Ascending aorta (tissue), 2 donors: ENCODE results near the gene DOHH. TPM values are rescaled to one million over a fixed set of nuclear protein-coding genes. Genes with fewer than 3 reads are reported as not detected.

Experiments used
- DNase-seq, 2 donors: peaks; one replicate each; pipeline ENCODE4 v3.0.0-alpha.2; 2019; ENCODE audit warnings: low spot score in 2 of 2
- H3K27ac ChIP-seq, 2 donors: fragments of 200-600 bp; sonication (generic); one replicate each; pipeline ENCODE4 v1.5.1; 2016 to 2017; ENCODE audit warnings: mild to moderate bottlenecking in 1 of 2
- H3K27me3 ChIP-seq: fragments of 200-600 bp; sonication (generic); one replicate; pipeline ENCODE4 v1.5.1; 2017
- H3K36me3 ChIP-seq, 2 donors: fragments of 200-600 bp; sonication (generic); one replicate each; pipeline ENCODE4 v1.5.1; 2016
- H3K4me1 ChIP-seq, 2 donors: fragments of 200-600 bp; sonication (generic); one replicate each; pipeline ENCODE4 v1.5.1; 2016 to 2017; ENCODE audit warnings: mild to moderate bottlenecking in 1 of 2
- H3K4me3 ChIP-seq, 2 donors: fragments of 200-600 bp; sonication (generic); one replicate each; pipeline ENCODE4 v1.5.1; 2016 to 2017; ENCODE audit warnings: mild to moderate bottlenecking in 1 of 2
- H3K9me3 ChIP-seq, 2 donors: fragments of 200-600 bp; sonication (generic); one replicate each; pipeline ENCODE4 v1.5.1; 2016
- intact Hi-C: fragments of 100-400 bp; cut with DNase I; formaldehyde crosslinking; loops from one replicate; pipeline ENCODE4 v1.15.1; 2023
- total RNA-seq: library from RNA; depleted of rRNA; stranded (reverse); fragments of >200 nt; gene quantifications from one replicate; pipeline ENCODE4 v1.1.0, GENCODE V29; 2016
- TF ChIP-seq, protein P1 (sequence below), 3 experiments: fragments of 200-600 bp in 2 of 3; fragments of 450-650 bp in 1 of 3; sonication (generic) in 2 of 3; IDR thresholded peaks; one replicate each; pipeline ENCODE4 v1.5.1; 2016 to 2019; ENCODE audit warnings: antibody characterized with exemption in 3 of 3, mild to moderate bottlenecking in 1 of 3, moderate library complexity in 1 of 3

The DOHH gene
- total RNA-seq, 1 donor from 2014 or later = 40.9 TPM

DNA sequence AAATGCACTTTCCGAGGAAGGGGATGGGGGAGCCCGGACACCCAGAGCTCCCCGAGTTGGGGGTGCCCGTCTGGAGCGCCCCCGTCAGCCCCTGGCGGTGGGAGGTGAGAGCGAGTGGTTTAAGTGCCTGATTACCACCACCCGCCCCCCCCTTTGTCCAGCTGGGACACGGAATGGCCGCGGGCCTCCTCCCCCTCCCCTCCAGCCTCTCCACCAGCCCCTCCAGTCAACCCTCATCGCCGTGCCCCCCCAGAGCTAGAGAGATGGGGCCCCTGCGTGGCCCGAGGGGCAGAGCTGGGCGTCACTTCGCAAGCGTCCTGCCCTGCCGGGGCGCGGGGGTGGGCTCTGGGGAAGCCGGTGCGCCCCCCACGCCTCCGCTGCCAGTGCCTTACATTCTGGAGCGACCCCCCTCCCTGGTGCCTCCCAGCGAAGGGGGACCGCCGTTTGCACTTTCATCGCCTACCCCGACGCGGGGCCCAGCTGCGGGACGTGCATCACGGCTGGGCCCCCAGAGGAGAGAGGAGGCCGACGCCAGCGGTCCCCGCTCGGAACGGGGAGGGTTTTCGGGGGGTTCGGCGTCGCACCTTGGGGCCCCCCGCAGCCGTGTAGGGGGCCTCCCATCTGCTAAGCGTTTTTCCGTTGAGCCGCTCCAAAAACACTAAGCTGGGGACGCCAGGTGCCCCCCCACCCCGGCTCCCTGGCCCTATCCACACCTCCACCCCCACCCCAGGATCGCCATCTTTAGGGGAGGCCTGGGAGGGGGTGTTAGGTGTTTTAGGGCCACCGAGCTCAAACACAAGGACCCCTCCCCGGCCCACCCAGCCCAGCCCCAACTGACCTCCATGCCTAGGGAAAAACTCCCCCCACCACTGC, 36.5 kb downstream of the DOHH start:
- peak overlapping the region; percentile 89 to 99 for H3K27ac ChIP-seq
- no peaks in the 10 kb centered on the region for H3K27me3 ChIP-seq
- H3K9me3 ChIP-seq = no peaks in the 10 kb centered on the region
- TF ChIP-seq, protein P1, sequence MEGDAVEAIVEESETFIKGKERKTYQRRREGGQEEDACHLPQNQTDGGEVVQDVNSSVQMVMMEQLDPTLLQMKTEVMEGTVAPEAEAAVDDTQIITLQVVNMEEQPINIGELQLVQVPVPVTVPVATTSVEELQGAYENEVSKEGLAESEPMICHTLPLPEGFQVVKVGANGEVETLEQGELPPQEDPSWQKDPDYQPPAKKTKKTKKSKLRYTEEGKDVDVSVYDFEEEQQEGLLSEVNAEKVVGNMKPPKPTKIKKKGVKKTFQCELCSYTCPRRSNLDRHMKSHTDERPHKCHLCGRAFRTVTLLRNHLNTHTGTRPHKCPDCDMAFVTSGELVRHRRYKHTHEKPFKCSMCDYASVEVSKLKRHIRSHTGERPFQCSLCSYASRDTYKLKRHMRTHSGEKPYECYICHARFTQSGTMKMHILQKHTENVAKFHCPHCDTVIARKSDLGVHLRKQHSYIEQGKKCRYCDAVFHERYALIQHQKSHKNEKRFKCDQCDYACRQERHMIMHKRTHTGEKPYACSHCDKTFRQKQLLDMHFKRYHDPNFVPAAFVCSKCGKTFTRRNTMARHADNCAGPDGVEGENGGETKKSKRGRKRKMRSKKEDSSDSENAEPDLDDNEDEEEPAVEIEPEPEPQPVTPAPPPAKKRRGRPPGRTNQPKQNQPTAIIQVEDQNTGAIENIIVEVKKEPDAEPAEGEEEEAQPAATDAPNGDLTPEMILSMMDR (IDR thresholded peaks at IDR 0.05) = no peak
- H3K4me3 ChIP-seq = no peak overlapping the region
- no peak for DNase-seq
- intact Hi-C loops = no loop called here
- peaks cover 22 to 62% of the 10 kb centered on the region in 2 donors for H3K4me1 ChIP-seq
- peaks cover 12 to 17% of the 10 kb centered on the region in 2 donors for H3K36me3 ChIP-seq

DNA sequence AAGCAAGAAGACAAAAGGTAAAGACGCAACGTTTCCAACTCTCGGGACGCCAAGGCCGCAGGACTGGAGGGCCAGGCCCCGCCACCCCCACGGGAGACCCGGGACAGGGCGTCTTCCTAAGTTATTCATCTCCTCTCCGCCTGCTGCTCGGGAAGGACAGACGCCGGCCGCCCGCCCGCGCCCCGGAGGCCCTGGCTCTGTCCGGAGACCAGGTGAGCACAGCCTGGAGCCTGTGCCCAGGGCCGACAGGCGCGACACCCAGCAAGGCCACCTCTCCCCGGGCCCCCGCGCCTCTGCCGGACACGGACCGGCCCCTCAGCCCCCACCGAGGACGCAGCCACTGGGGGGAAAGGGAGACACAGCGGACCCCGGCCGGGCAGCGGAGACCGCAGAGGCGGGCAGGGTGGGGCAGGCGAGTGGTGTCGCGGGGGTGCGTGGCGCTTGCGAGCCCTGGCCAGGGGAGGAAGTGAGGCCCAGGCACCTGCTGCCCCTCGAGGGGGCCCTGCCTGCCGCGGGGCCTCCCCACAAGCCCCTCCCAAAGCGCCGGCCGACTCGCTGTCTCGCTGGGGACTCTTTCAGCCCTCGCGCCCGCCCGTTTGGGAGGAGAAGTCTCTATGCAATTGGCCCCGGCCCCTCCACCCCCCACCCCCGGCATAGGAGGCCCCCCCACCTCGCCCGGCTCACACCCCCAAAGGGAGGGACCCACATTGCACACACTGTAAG, 37.3 kb downstream of the DOHH start:
- Histone ChIP-seq H3K27me3 (no peaks in the 10 kb centered on the region), H3K27ac (peak overlapping the region; percentile 89 to 99), H3K36me3 (peaks cover 12 to 17% of the 10 kb centered on the region in 2 donors), H3K4me3 (no peak overlapping the region), H3K4me1 (peaks cover 30 to 63% of the 10 kb centered on the region in 2 donors), H3K9me3 (no peaks in the 10 kb centered on the region)
- intact Hi-C loops = no loop called here
- TF ChIP-seq, protein P1 (IDR thresholded peaks at IDR 0.05) = no peak
- no peak for DNase-seq

DNA sequence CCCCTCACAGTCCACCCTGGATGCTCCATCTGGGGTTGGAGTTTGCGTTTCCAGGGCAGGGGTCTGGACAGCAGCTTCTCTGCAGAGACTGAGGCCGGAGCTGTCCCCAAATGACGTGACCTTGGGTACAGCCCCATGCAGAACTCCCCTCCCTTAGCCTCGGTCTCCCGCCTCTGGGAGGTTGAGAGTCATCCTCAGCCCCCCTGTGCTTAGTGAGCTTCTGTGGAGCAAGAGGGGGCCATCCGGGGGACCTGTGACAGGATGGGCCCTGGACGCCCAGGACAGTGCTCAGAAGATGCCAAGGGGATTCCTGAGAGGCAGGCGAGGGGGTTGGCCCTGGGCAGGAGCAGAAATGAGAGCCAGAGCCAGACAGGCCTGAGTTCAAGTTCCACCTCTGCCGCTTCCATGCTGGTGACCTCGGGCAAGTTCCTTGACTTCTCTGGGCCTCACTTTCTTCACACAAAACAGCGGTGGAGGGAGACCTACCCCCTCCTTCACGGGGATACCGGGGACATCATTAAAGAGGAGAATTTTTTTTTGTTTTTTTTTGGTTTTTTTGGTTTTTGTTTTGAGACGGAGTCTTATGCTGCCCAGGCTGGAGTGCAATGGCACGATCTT, 40.4 kb downstream of the DOHH start:
- Histone ChIP-seq H3K4me3 (peak overlapping the region in 1 of 2 donors; percentile 24), H3K27me3 (no peaks in the 10 kb centered on the region), H3K36me3 (peaks cover 26 to 36% of the 10 kb centered on the region in 2 donors), H3K4me1 (peaks cover 37 to 51% of the 10 kb centered on the region in 2 donors), H3K9me3 (no peaks in the 10 kb centered on the region), H3K27ac (peak overlapping the region; percentile 98 to 99)
- peak in 1 of 2 donors; percentile 87 for DNase-seq
- intact Hi-C loops = loop anchor here (1.0 to 10.0 kb wide), 4 partner anchors 9 to 1295 kb away; partner anchors contain the start of genes DOT1L and TBXA2R
- TF ChIP-seq, protein P1 (IDR thresholded peaks at IDR 0.05) = no peak

DNA sequence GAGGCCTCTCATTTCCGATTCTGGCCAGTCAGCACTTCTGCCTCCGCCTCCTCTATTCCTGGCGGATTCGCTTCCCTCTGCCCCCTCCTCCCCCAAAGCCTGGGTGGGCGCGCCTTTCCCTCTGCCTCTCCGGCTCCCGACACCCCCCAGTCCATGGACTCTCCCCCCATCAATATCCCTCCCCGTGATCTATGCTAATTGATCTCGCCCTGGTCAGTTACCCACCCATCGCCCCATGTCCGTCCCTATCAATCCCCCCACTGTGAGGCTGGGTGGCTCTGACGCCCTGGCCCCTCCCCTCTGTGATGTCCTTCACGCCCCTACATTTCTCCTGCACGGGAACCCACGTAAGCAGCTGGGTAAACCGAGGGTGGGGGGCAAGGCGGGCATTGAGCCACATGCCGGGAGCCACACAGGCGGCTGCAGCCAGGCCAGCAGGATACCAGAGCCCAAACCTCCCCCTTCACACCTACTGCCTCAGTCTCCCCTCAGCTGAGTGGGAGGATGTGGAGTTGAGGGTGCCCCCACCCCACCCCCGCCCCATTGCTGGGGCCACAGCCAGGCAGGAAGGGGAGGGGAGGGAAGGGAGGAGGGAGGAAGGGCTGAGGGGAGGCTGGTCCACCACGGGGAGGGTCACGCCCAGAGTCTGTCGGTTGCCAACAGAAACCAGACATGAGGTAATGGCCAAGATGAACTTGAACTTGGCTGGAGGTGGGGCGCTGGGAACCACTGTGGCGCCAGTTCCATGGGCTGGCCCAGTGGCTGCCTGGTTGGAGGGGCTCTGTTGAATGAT, 41.2 kb downstream of the DOHH start:
- H3K36me3 ChIP-seq = peaks cover 34 to 44% of the 10 kb centered on the region in 2 donors
- no peaks in the 10 kb centered on the region for H3K27me3 ChIP-seq
- intact Hi-C loops = loop anchor here (1.0 to 10.0 kb wide), 4 partner anchors 8 to 1294 kb away; partner anchors contain the start of genes DOT1L and TBXA2R
- H3K27ac ChIP-seq = peak overlapping the region; percentile 98 to 99
- TF ChIP-seq, protein P1 (IDR thresholded peaks at IDR 0.05) = no peak
- H3K4me1 ChIP-seq = peaks cover 32 to 46% of the 10 kb centered on the region in 2 donors
- H3K4me3 ChIP-seq = peak overlapping the region in 1 of 2 donors; percentile 28
- no peaks in the 10 kb centered on the region for H3K9me3 ChIP-seq
- peak; percentile 80 to 96 for DNase-seq
